NCI-H128 (cell line): ENCODE measurements around the gene HAP1.
"Not testable (repeated sequence)": the region's sequence is repeated elsewhere in the genome, so short reads cannot be mapped to it uniquely, and the experiment has no call there.

Experiments used
- DNase-seq: peaks from one replicate; lab custom pipeline; 2025; ENCODE audit not compliant: unreplicated experiment; lab: John Stamatoyannopoulos, UW

HAP1 gene

DNA sequence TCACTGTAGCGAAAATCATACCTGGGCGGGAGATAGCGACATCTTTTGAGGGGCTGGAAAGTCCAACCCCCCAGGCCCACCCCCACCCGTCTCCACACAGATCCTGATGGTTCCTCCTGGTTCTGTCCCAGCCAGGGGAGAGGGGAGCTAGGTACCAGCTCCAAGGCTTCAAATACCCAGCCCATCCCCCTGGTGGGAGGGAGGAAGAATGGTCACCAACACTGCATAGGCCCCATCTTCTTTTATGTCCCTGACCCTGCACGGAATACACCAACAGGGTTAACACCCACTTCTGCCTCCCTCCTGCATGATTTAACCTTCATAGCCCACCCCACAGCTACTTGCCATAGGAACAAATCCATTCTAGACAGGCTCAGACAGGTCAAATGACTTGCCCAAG lies 9.3 kb downstream of the HAP1 start:
- DNase-seq, result no peak

GRCh38 chr17:41724476-41725050 lies 9.9 kb downstream of the HAP1 start:
- DNase-seq, result no peak

- DNase-seq, result no peak
Measured at GRCh38 chr17:41723801-41724475, 10.5 kb downstream of the HAP1 start.

DNA sequence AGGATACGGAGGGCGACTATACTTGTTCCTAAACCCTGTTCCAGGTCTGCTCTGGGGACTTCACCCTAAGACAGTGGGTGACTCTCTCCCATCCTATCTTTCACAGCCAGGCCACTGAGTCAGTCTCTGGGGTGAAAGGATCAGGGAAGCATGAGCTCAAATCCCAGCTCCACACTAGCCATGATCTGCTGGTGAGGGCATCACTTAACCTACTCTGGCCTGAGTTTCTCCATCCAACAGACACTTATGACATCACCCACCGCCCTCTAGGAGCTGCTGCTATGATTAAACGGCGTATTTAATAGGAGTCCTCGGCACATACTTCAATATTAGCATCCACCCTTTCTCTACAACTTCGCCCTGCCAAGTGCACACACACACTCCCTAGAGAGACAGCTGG lies 12.2 kb downstream of the HAP1 start:
- no peak for DNase-seq

GRCh38 chr17:41718287-41718645 lies 16.2 kb downstream of the HAP1 start:
- DNase-seq, result no peak

DNA sequence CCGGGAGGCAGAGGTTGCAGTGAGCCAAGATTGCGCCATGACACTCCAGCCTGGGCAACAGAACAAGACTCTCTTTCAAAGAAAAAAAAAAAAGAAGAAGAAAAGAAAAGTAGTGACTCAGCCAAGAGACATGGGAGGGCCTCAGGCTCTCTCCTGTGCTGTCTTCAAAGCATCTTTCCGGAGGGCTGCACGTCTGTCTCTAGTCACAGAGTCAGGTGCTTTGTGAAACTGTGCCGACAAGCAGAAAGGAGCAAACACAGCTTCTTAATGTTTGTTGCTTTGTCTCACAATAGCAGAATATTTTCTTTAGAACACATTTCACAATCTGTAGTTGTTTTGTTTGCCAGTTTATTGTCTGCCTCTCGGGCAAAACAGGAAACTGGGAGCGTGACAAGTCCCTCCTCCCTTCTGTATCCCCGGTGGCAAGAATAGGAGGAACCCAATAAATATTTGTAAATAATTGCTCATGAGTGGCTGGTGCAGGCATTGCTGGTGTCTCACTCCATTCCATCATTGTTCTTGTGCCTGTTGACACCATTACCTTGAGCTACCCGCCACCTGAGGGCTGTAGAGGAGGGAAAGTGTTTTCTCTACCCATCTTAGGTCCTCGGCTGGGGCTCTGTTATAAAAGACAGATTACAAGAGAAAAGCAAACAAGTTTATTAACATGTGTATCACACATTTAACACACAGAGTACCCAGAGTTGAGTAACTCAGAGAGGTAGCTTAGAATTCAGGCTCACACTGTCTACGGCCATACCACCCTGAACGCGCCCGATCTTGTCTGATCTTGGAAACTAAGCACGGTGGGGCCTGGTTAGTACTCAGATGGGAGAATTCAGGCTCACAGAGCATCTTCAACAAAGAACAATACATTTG lies 16.8 kb downstream of the HAP1 start:
- no peak for DNase-seq

GRCh38 chr17:41711669-41712400 lies 22.6 kb downstream of the HAP1 start, which contains the start of gene GAST:
Gene GAST, plus strand, starts transcription at chr17:41712331. Its CDS starts 3,106 bp downstream, at chr17:41715437.
- DNase-seq, result no peak

- no peak for DNase-seq
Measured at GRCh38 chr17:41710472-41711090, 23.9 kb downstream of the HAP1 start.

DNA sequence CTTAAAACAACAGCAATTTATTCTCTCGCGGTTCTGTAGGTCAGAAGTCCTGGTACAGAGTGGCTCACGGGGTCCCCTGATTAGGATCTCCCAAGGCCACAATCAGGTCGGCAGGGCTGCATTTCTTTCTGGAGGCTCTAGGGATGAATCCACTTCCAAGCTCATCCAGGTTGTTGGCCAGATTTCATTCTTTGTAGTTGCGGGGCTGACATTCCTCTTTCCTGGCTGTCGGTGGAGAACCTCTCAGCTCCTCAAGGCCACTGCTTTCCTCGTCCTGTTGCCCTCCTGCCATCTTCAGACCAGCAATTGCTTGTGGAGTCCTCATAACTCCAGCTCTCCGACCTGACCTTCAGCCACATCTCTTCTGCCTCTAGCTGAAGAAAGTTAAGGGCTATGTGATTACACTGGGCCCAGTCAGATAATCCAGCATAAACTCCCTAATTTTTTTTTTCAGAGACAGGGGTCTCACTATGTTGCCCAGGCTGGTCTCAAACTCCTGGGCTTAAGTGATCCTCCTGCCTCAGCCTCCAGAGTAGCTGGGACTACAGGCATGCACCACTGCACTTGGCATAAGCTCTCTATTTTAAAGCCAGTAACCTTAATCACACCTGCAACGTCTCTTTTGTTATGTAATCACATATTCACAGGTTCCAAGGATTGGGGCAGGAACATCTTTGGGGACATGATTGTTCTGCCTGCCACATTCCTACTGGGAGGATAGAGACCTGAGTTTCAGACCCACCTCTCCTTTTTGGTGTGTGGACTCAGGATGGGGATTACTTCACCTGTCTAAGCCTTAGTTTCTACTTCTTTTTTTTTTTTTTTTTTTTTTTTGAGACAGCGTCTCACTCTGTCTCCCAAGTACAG lies 26.4 kb downstream of the HAP1 start:
- no peak for DNase-seq

DNA sequence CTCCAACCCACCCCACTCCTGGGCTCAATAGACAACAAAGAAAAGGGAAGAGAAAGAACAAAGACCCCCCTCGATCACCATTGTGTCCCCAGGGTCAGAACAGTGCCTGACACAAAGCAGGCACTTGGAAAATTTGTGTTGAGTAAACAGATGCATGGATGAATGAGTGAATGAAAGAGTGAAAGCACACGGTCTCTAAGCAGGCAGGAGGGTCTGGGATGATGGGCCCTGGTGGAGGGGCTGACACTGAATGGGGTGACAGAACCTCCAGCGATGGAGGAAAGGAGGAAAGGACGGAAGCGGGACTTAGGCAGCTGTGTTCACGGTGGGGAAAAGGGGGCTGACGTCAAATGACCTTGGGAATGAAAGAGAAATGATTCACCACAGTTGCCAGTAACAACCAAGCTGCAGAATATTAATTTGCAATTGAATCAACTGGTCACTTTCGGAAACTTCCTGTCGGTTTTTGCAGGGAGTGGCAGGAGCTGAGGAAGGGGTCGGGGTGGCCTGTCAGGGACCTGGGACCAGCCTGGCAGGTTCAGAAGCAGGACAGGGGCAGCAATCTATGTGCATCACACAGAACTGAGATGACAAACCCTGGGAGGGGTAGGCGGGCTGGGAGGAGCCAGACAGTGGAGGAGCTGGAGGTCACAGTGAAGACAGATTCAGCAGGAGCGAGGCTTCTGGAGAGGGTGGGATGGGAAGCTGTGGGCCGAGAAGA lies 29.0 kb downstream of the HAP1 start:
- DNase-seq, result no peak

- no peak for DNase-seq
Measured at GRCh38 chr17:41702712-41703111, 31.7 kb downstream of the HAP1 start.

GRCh38 chr17:41700843-41701242 lies 33.6 kb downstream of the HAP1 start:
- DNase-seq, result not testable (repeated sequence)

DNA sequence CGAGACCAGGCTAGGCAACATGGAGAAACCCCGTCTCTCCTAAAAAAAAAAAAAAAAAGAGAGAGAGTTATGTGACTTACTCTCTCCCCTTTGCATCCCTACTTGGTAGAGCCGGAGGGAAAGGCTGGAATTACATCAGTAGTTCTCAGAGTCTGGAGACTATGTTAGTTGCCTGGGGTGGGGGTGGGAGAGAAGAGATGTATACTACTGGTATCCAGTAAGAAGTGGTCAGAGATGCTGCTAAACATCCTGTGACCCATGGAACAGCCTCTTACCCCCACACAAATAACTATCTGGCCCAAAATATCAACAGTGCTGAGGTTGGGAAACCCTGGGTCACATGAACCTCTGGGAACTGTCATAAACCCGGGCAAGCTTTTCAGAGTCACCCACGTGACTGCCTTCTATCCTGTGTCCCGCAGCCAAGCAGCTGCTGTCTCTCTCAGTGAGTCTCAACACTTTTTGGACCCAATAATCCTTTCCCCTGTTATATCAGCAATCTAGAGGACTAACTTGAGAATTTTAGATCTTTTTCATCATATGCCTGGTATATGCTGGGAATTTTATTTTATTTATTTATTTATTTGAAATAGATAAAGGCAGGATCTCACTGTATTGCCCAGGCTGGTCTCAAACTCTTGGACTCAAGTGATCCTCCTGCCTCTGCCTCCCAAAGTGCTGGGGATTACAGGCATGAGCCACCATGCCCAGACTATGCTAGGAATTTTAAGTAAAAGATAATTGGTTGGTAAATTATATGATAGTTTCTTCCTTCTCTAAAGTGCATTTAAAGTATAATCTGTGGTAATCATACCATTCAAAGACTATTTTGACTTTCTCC lies 37.1 kb downstream of the HAP1 start:
- DNase-seq, result no peak

- DNase-seq, result peak; percentile 59
Measured at GRCh38 chr17:41695954-41696757, 38.3 kb downstream of the HAP1 start.

- DNase-seq, result no peak
Measured at GRCh38 chr17:41695134-41695661, 39.2 kb downstream of the HAP1 start.

DNA sequence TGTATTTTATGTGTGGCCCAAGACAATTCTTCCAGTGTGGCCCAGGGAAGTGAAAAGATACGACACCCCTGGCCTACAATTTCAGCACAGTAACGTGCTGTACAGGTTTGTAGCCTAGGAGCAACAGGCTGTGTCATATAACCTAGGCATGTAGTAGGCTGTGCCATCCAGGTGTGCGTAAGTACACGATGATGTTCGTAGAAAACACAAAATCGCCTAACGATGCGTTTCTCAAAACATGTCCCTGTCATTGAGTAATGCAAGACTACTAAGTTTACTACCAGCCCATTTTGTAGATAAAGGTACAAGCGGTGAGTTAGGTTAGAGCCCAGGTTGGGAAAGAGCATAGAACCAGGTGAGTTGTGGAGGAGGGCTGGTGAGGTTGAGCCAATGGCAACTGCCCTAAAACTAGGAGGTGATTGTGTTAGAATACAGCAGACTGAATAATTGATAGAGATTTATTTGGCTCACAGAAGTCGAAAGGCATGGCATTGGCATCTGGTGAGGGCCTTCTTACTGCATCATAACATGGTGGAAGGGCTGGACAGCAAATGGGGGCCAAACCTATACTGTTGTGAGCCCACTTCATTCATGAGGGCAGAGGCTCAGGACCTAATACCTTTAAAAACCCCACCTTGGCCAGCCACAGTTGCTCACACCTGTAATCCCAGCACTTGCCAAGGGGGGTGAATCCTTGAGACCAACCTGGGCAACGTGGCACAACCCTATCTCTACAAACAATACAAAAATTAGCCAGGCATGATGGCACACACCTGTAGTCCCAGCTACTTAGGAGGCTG lies 41.5 kb downstream of the HAP1 start:
- no peak for DNase-seq
